ENCODE data around the gene TOM1L1. TPM values are rescaled to one million over a fixed set of nuclear protein-coding genes. Genes with fewer than 3 reads are reported as not detected.

TOM1L1 gene
- total and polyA plus RNA-seq, 3 donors from 2014 or later: 27.9 to 35.5 (median 28.7) TPM

DNA sequence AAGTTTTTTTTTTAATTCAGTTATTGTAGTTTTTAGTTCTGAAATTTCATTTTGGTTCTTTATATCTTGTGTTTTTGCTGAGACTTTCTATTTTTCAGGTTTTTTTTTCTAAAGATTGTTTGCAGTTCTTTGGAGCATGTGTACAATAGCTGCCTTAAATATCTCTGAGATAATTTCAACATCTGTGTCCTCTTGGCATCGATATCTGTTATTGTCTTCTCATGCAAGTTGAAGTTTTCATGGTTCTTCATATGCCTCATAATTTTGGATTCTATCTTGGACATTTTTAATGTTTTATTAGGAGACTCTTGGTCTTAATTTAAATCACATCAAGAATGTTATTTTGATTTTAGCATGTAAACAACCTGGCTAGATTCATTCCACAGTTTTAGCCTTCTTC is 45.0 kb downstream of the TOM1L1 start:
- Histone ChIP-seq H3K4me3 (no peak overlapping the region), H3K9me3 (no peaks in the 10 kb centered on the region), H3K4me1 (no peaks in the 10 kb centered on the region), H3K36me3 (ENCODE audit: low read depth, missing control alignments) (no peaks in the 10 kb centered on the region), H3K27me3 (no peaks in the 10 kb centered on the region), H3K27ac (no peak overlapping the region)
- DNase-seq: no peak
- TF ChIP-seq POLR2A (IDR thresholded peaks at IDR 0.05): no peak
- TF ChIP-seq, protein P1, sequence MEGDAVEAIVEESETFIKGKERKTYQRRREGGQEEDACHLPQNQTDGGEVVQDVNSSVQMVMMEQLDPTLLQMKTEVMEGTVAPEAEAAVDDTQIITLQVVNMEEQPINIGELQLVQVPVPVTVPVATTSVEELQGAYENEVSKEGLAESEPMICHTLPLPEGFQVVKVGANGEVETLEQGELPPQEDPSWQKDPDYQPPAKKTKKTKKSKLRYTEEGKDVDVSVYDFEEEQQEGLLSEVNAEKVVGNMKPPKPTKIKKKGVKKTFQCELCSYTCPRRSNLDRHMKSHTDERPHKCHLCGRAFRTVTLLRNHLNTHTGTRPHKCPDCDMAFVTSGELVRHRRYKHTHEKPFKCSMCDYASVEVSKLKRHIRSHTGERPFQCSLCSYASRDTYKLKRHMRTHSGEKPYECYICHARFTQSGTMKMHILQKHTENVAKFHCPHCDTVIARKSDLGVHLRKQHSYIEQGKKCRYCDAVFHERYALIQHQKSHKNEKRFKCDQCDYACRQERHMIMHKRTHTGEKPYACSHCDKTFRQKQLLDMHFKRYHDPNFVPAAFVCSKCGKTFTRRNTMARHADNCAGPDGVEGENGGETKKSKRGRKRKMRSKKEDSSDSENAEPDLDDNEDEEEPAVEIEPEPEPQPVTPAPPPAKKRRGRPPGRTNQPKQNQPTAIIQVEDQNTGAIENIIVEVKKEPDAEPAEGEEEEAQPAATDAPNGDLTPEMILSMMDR (IDR thresholded peaks at IDR 0.05): no peak
- 93 to 94% methylated on average over 1 of the region's 1 CpG for WGBS, 2 donors
- intact Hi-C loops (cut with DNase I; ENCODE audit: low total_unique reads): no loop called here

DNA sequence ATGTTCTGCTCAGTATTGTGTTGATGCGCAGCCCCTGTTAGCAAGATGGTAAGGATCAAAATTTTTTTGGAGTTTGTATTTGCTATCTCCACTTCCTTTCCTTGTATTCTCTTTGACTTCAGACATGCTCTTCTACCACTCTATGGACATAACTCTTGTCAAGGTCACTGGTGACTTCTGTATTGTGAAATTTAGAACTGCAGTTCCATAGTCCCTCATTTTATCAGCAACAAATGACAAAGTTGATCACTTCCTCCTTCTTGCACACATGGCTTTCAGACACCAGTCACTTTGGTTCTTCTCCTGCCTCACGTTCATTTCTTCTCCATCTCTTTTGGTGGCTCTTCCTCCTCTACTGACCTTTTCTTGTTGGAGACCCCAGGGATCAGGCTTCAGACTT is 46.7 kb downstream of the TOM1L1 start:
- no peaks in the 10 kb centered on the region for H3K36me3 ChIP-seq (ENCODE audit: low read depth, missing control alignments)
- no peak overlapping the region for H3K4me3 ChIP-seq
- DNase-seq: no peak
- intact Hi-C loops (cut with DNase I; ENCODE audit: low total_unique reads): no loop called here
- no peaks in the 10 kb centered on the region for H3K27me3 ChIP-seq
- TF ChIP-seq, protein P1 (IDR thresholded peaks at IDR 0.05): no peak
- no peak for TF ChIP-seq POLR2A (IDR thresholded peaks at IDR 0.05)
- 84 to 85% methylated on average over 2 of the region's 2 CpGs for WGBS, 2 donors
- no peaks in the 10 kb centered on the region for H3K9me3 ChIP-seq
- no peaks in the 10 kb centered on the region for H3K4me1 ChIP-seq
- H3K27ac ChIP-seq: no peak overlapping the region

DNA sequence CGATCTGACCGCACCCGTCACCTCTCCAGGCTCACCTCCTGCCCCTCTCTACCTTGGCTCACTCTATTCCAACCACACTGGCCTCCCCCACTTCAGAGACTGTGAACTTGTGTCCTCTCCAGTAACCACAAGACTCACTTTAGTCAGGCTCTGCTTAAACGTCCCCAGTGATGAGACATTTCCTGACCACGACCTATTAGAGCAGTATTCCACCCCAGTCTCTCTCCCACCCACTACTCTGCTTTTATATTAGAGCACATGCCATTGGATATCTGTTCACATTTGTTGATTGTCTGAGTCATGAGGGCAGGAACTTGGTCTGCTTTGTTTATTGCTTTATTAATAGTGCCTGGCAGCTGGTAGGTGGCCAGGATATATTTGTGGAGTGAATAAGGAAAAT is 47.7 kb downstream of the TOM1L1 start:
- Histone ChIP-seq H3K9me3 (no peaks in the 10 kb centered on the region), H3K27me3 (no peaks in the 10 kb centered on the region), H3K4me3 (no peak overlapping the region), H3K27ac (no peak overlapping the region), H3K36me3 (ENCODE audit: low read depth, missing control alignments) (no peaks in the 10 kb centered on the region), H3K4me1 (no peaks in the 10 kb centered on the region)
- 70 to 73% methylated on average over 5 of the region's 5 CpGs for WGBS, 2 donors
- no peak for TF ChIP-seq POLR2A (IDR thresholded peaks at IDR 0.05)
- TF ChIP-seq, protein P1 (IDR thresholded peaks at IDR 0.05): no peak
- intact Hi-C loops (cut with DNase I; ENCODE audit: low total_unique reads): no loop called here
- no peak for DNase-seq

DNA sequence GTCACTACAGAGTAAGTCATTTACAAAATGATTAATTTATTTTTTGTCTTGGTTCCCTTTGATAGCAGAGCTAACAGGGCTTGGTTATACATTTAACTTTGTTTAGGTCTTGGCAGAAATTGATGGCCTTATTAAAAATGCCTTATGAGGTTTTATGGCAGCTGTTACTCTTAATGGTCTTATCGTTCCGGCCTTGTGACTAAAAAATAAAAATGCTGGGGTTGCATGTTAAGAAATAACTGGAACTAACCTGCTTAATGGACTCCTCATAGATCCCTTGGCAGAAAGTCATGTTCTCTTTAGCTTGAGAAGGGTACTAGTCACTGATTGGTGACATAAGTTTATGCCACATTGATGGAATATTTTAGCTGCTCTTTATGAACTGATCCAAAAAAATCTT is 49.5 kb downstream of the TOM1L1 start:
- Histone ChIP-seq H3K4me1 (no peaks in the 10 kb centered on the region), H3K36me3 (ENCODE audit: low read depth, missing control alignments) (no peaks in the 10 kb centered on the region), H3K4me3 (no peak overlapping the region), H3K9me3 (no peaks in the 10 kb centered on the region), H3K27ac (no peak overlapping the region), H3K27me3 (no peaks in the 10 kb centered on the region)
- intact Hi-C loops (cut with DNase I; ENCODE audit: low total_unique reads): no loop called here
- TF ChIP-seq, protein P1 (IDR thresholded peaks at IDR 0.05): no peak
- TF ChIP-seq POLR2A (IDR thresholded peaks at IDR 0.05): no peak
- WGBS, 2 donors: 61 to 64% methylated on average over 2 of the region's 2 CpGs
- no peak for DNase-seq

DNA sequence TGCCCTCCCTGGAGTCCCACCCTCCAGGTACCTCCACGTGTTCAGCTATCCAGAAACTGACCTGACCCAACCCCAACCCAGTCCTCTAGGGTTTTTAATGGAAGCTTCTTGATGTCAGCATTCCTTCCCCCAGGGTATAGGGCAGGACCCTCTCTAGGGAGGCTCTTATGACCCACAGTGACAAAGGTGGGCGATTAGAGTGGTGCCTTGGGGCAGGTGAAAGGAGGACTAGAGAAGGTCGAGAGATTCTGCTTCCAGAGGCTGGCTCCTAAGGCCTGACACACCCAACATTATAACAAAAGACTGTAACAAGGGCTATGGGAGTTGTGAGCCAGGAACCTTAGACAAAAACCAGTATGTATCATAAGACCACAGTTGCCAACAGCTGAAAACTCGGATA is 50.6 kb downstream of the TOM1L1 start:
- 81 to 84% methylated on average over 4 of the region's 4 CpGs for WGBS, 2 donors
- no peak for DNase-seq
- H3K36me3 ChIP-seq (ENCODE audit: low read depth, missing control alignments): no peaks in the 10 kb centered on the region
- no peaks in the 10 kb centered on the region for H3K27me3 ChIP-seq
- no peaks in the 10 kb centered on the region for H3K9me3 ChIP-seq
- no peaks in the 10 kb centered on the region for H3K4me1 ChIP-seq
- no peak overlapping the region for H3K27ac ChIP-seq
- no peak for TF ChIP-seq POLR2A (IDR thresholded peaks at IDR 0.05)
- TF ChIP-seq, protein P1 (IDR thresholded peaks at IDR 0.05): no peak
- intact Hi-C loops (cut with DNase I; ENCODE audit: low total_unique reads): no loop called here
- no peak overlapping the region for H3K4me3 ChIP-seq
